Right lobe of liver (tissue), 6 donors: ENCODE data around the gene CSPG5. TPM values are rescaled to one million over a fixed set of nuclear protein-coding genes. Genes with fewer than 3 reads are reported as not detected.

Experiments used
- ATAC-seq, 4 donors: fragments of 200-7000 bp; cut with Tn5 transposase; one replicate each; pipeline ENCODE4 v1.9.1; 2020; ENCODE audit warnings: mild to moderate bottlenecking in 4 of 4, moderate library complexity in 4 of 4
- DNase-seq, 3 donors: peaks; one replicate each; pipeline ENCODE4 v3.0.0-alpha.2; 2020
- H3K27ac ChIP-seq, 3 donors: fragments of 200-600 bp; one replicate each; pipeline ENCODE4 v1.8.0; 2022
- H3K27me3 ChIP-seq, 2 donors: fragments of 200-600 bp; one replicate each; pipeline ENCODE4 v1.8.0; 2022
- H3K36me3 ChIP-seq, 4 donors: fragments of 200-600 bp; sonication (generic) in 1 of 4; one replicate each; pipeline versions ENCODE4 v1.5.1 to v1.8.0; 2017 to 2022; ENCODE audit warnings: control low read depth in 1 of 4
- H3K4me1 ChIP-seq, 4 donors: fragments of 200-600 bp; sonication (generic) in 1 of 4; one replicate each; pipeline versions ENCODE4 v1.5.1 to v1.8.0; 2017 to 2022; ENCODE audit warnings: control low read depth in 1 of 4
- H3K4me3 ChIP-seq, 3 donors: fragments of 200-600 bp; one replicate each; pipeline ENCODE4 v1.8.0; 2022
- H3K9me3 ChIP-seq, 4 donors: fragments of 200-600 bp; sonication (generic) in 1 of 4; one replicate each; pipeline versions ENCODE4 v1.5.1 to v1.8.0; 2017 to 2022; ENCODE audit warnings: control low read depth in 1 of 4
- CTCF ChIP-seq, 4 donors: fragments of 200-600 bp in 3 of 4; fragments of 450-650 bp in 1 of 4; IDR thresholded peaks; one replicate each; pipeline versions ENCODE4 v1.5.1 to v1.8.0; 2016 to 2022; ENCODE audit warnings: antibody characterized with exemption in 4 of 4, mild to moderate bottlenecking in 2 of 4
- POLR2A ChIP-seq: fragments of 450-650 bp; IDR thresholded peaks from one replicate; pipeline ENCODE4 v1.6.1; 2017; ENCODE audit warnings: antibody characterized with exemption, mild to moderate bottlenecking
- WGBS: methylation state at CpG from one replicate; pipeline ENCODE4 v1.1.6; 2018; ENCODE audit warnings: low coverage, low lambda C conversion rate; ENCODE audit not compliant: insufficient coverage; ENCODE audit errors: missing lambda C conversion rate; 5-methylcytosine and 5-hydroxymethylcytosine counted together
- intact Hi-C, 2 donors: fragments of 100-400 bp; cut with DNase I; formaldehyde crosslinking; loops; one replicate each; pipeline versions ENCODE4 v1.11.2 to v1.14.1; 2022
- long read RNA-seq: library from polyadenylated mRNA; unstranded; transcript quantifications from one replicate; pipeline ENCODE4 v2.0.0, GENCODE V29; 2019
- total RNA-seq, 6 experiments: library from RNA; depleted of rRNA in 2 of 6; stranded (reverse); fragments of >200 nt in 2 of 6; fragmentation: NEBNext Ultra II Directional in 3 of 6; extraction: Animal tissue kit (Norgen Biotek cat#: 25700) in 3 of 6; gene quantifications; one replicate each; pipeline versions ENCODE4 v1.1.0 to v1.2.4, GENCODE V29; 2016 to 2023
- donor health status: DM: no; HTN: yes; CAD: no.
- donor health status: DM: no; HTN: no; CAD: no.
- donor health status: DM: no; HTN: no; CAD: no.
- donor health status: DM: no; HTN: yes; CAD: no.
- donor health status: DM: no; HTN: yes; CAD: no.

CSPG5 gene
- total RNA-seq: under 1 TPM in 5 of 6 experiments, not detected in 1; 0.18 to 0.39 (median 0.25) TPM
- long read RNA-seq: 0 reads

DNA sequence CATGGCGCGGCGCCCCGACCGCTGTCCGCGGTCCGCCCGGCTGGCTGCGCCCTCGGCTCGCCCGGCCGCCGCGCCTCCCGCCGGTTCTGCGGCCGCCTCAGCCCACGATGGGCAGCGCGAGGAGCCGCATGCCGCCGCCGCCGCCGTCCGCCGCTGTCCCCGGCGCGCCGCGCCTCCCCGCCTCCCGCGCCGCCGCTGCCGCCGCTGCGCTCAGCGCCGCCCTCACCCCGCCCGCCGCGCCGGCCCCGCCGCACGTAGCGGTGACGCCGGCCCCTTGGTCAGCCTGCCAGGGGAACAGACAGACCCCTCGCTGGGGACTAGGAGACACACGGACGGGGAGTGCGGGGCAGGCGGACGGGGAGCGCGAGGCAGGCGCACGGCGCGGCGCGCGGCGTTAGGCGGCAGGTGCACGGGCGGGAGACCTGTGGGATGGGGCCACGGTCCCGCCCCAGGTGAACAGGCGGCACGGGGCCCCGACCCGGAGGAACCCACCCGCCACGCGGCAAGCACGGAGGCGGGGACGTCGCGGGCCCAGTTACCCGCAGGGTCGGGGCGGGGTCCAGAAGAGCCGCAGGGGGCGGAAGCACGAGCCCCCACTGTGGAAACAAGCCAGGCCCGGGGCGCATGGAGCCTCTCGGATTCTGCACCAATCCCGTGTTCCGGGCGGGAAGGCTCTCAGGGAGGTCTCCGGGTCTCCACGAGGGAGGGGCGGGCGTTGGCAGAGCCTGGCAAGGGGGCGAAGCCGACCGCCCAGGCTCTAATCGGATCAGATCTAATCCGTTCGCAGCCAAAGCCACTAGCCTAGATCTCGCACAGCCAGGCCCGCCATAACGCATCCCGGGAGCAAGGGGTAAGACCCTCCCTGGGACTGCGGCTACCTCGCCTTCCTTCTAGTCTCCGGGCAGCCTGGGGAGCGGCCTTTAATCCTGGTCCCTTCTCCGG is at the start of gene CSPG5:
Gene CSPG5, minus strand, starts transcription at position 175 of the 942 bp plus-strand sequence. Its CDS starts 172 bp downstream, at position 3.
- peak; percentile 32 to 55 (median 48) for DNase-seq
- H3K4me1 ChIP-seq: peaks cover 0 to 13% (median 6%) of the 10 kb centered on the region in 4 donors
- WGBS: no CpG with 5 or more reads among the region's 121 CpGs
- no peaks in the 10 kb centered on the region for H3K27me3 ChIP-seq
- no peaks in the 10 kb centered on the region for H3K9me3 ChIP-seq
- TF ChIP-seq CTCF (IDR thresholded peaks at IDR 0.05) (no peak), POLR2A (no peak)
- no peak within 1 kb of the TSS for H3K27ac ChIP-seq
- no peaks in the 10 kb centered on the region for H3K36me3 ChIP-seq
- peak; percentile 34 to 57 (median 48) for ATAC-seq
- H3K4me3 ChIP-seq: peak within 1 kb of the TSS; percentile 49 to 58 (median 49)
- intact Hi-C loops: no loop called here

GRCh38 chr3:47628426-47628825 is 49.8 kb upstream of the CSPG5 start:
- Histone ChIP-seq H3K27ac (no peak overlapping the region), H3K27me3 (no peaks in the 10 kb centered on the region), H3K9me3 (no peaks in the 10 kb centered on the region), H3K4me3 (no peak overlapping the region), H3K4me1 (no peaks in the 10 kb centered on the region), H3K36me3 (peaks cover 0 to 44% (median 10%) of the 10 kb centered on the region in 4 donors)
- intact Hi-C loops: no loop called here
- no peak for ATAC-seq
- TF ChIP-seq POLR2A (no peak), CTCF (IDR thresholded peaks at IDR 0.05) (no peak)
- WGBS: 90% methylated on average over 6 of the region's 6 CpGs
- DNase-seq: no peak

- Histone ChIP-seq H3K27me3 (no peaks in the 10 kb centered on the region), H3K9me3 (no peaks in the 10 kb centered on the region), H3K36me3 (peaks cover 0 to 47% (median 5%) of the 10 kb centered on the region in 4 donors), H3K4me1 (no peaks in the 10 kb centered on the region), H3K4me3 (no peak overlapping the region), H3K27ac (no peak overlapping the region)
- intact Hi-C loops: no loop called here
- ATAC-seq: peak in 1 of 4 donors; percentile 42
- no peak for DNase-seq
- 100% methylated on average over 2 of the region's 3 CpGs for WGBS
- TF ChIP-seq POLR2A (no peak), CTCF (IDR thresholded peaks at IDR 0.05) (no peak)
Observed at GRCh38 chr3:47622671-47623461, 44.2 kb upstream of the CSPG5 start.

DNA sequence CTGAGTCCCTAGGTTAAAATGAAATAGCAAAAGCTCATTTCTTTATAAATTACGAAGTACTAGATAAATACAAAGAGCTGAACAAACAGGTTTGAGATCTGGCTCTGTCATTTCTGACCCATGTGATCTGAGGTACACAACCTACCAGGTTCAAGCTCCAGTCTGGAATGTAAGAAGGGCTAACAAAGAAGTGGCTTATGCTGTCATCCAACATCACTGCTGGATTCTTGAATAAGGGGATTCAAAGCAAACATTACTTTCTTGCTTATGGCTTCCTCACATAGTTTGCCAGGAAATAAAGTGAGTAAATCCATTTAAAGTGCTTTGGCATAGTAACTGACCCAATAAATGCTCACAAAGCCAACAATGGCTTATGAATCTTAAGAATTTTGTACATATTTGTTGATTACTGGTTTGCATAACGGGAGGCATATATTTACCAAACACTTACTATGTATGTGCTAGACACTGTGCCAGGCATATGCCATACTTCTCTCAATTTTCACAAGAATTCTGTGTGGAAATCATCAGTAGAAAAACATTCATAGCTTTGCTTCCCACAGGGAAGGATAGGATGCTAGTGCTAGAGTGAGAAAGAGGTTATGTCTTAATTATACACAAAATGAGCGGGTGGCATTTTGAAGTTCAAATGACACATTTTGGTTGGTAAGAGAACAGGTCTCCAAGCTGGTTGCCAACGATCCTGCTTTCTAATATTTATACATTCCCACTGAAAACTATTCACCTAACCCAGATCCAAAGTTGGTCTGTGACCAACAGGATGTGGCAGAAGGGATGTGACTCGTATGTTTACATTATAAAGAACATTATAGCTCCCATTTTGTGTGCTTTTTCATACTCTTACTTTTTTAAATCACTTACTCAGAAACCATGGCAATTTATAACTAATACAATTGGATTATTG is 38.7 kb upstream of the CSPG5 start:
- Histone ChIP-seq H3K4me1 (no peaks in the 10 kb centered on the region), H3K27ac (no peak overlapping the region), H3K27me3 (no peaks in the 10 kb centered on the region), H3K9me3 (no peaks in the 10 kb centered on the region), H3K4me3 (no peak overlapping the region), H3K36me3 (peaks cover 0 to 30% (median 9%) of the 10 kb centered on the region in 4 donors)
- intact Hi-C loops: no loop called here
- no peak for TF ChIP-seq CTCF (IDR thresholded peaks at IDR 0.05)
- TF ChIP-seq POLR2A: no peak
- 72% methylated on average over 5 of the region's 5 CpGs for WGBS
- ATAC-seq (no peak), DNase-seq (no peak)
